ENCODE results near the gene RIMS3. TPM values are rescaled to one million over a fixed set of nuclear protein-coding genes. Genes with fewer than 3 reads are reported as not detected.

The RIMS3 gene
- total RNA-seq, 1 donor from 2014 or later = 4.3 TPM

- H3K79me2 ChIP-seq (ENCODE audit: insufficient read depth, low read length) = no peaks in the 10 kb centered on the region
- no peak overlapping the region for H3K27ac ChIP-seq (ENCODE audit: low read depth, low read length)
- DNase-seq (ENCODE audit: low read depth) (no peak), FAIRE-seq (no peak)
- no peaks in the 10 kb centered on the region for H3K9me3 ChIP-seq (ENCODE audit: insufficient read depth, low read depth, low read length)
- no peak overlapping the region for H3K4me3 Mint-ChIP-seq (ENCODE audit: unreplicated experiment)
- no peak overlapping the region for H3K4me3 ChIP-seq (ENCODE audit: insufficient read depth, low read depth, low read length)
- no peaks in the 10 kb centered on the region for H3K36me3 Mint-ChIP-seq (ENCODE audit: low read depth, unreplicated experiment)
- H3K27me3 ChIP-seq (ENCODE audit: insufficient read depth, low read length) = peaks cover 5% of the 10 kb centered on the region
- peaks cover 13% of the 10 kb centered on the region for H3K4me1 Mint-ChIP-seq (ENCODE audit: low read depth, unreplicated experiment)
- H3K27me3 Mint-ChIP-seq (ENCODE audit: low read depth, unreplicated experiment) = peaks cover 19% of the 10 kb centered on the region
- no peak overlapping the region for H3K9ac ChIP-seq (ENCODE audit: low read length)
- no peaks in the 10 kb centered on the region for H4K20me1 ChIP-seq (ENCODE audit: insufficient read depth, low read length)
- no peaks in the 10 kb centered on the region for H3K9me3 Mint-ChIP-seq (ENCODE audit: unreplicated experiment)
- H3K4me2 ChIP-seq (ENCODE audit: low read length) = no peak overlapping the region
- TF ChIP-seq CTCF (IDR thresholded peaks at IDR 0.05; ENCODE audit: insufficient read depth, low read depth, low read length) (no peak), EZH2 (IDR thresholded peaks at IDR 0.05; ENCODE audit: insufficient read depth, low read length) (no peak)
- H3K4me1 ChIP-seq (ENCODE audit: insufficient read depth, low read length) = peaks cover 6% of the 10 kb centered on the region
- no peak overlapping the region for H2AFZ ChIP-seq (ENCODE audit: low read depth, low read length)
- H3K27ac Mint-ChIP-seq (ENCODE audit: unreplicated experiment) = no peak overlapping the region
- H3K36me3 ChIP-seq (ENCODE audit: insufficient read depth, low read length) = no peaks in the 10 kb centered on the region
Measured at GRCh38 chr1:40645118-40645680, 20.3 kb downstream of the RIMS3 start.

- H3K27me3 Mint-ChIP-seq (ENCODE audit: low read depth, unreplicated experiment) = peaks cover 25% of the 10 kb centered on the region
- Histone ChIP-seq H3K27ac (ENCODE audit: low read depth, low read length) (no peak overlapping the region), H3K36me3 (ENCODE audit: insufficient read depth, low read length) (no peaks in the 10 kb centered on the region), H3K9ac (ENCODE audit: low read length) (no peak overlapping the region), H3K4me2 (ENCODE audit: low read length) (no peak overlapping the region), H3K4me1 (ENCODE audit: insufficient read depth, low read length) (peaks cover 6% of the 10 kb centered on the region), H2AFZ (ENCODE audit: low read depth, low read length) (no peak overlapping the region), H3K4me3 (ENCODE audit: insufficient read depth, low read depth, low read length) (no peak overlapping the region), H4K20me1 (ENCODE audit: insufficient read depth, low read length) (no peaks in the 10 kb centered on the region), H3K79me2 (ENCODE audit: insufficient read depth, low read length) (no peaks in the 10 kb centered on the region), H3K9me3 (ENCODE audit: insufficient read depth, low read depth, low read length) (no peaks in the 10 kb centered on the region), H3K27me3 (ENCODE audit: insufficient read depth, low read length) (peaks cover 5% of the 10 kb centered on the region)
- TF ChIP-seq CTCF (IDR thresholded peaks at IDR 0.05; ENCODE audit: insufficient read depth, low read depth, low read length) = no peak
- TF ChIP-seq EZH2 (IDR thresholded peaks at IDR 0.05; ENCODE audit: insufficient read depth, low read length) = no peak
- H3K36me3 Mint-ChIP-seq (ENCODE audit: low read depth, unreplicated experiment) = peaks cover 1% of the 10 kb centered on the region
- H3K9me3 Mint-ChIP-seq (ENCODE audit: unreplicated experiment) = no peaks in the 10 kb centered on the region
- no peak overlapping the region for H3K27ac Mint-ChIP-seq (ENCODE audit: unreplicated experiment)
- no peak overlapping the region for H3K4me3 Mint-ChIP-seq (ENCODE audit: unreplicated experiment)
- FAIRE-seq (no peak), DNase-seq (ENCODE audit: low read depth) (no peak)
- H3K4me1 Mint-ChIP-seq (ENCODE audit: low read depth, unreplicated experiment) = peaks cover 13% of the 10 kb centered on the region
Measured at GRCh38 chr1:40641601-40642242, 23.8 kb downstream of the RIMS3 start.
